HEK293 (cell line): Measurements from ENCODE around the gene BRD2.

Experiments
- CTCF ChIA-PET: fragments of 350-600 bp; formaldehyde crosslinking; extraction: SDS; loops from one replicate; lab custom pipeline; 2021; ENCODE audit warnings: antibody characterized with exemption; lab: Yijun Ruan, JAX
- POLR2A ChIA-PET: fragments of 300-600 bp; formaldehyde crosslinking; extraction: SDS; loops from one replicate; lab custom pipeline; 2020; ENCODE audit warnings: antibody characterized with exemption, inconsistent platforms; lab: Yijun Ruan, JAX
- H3K27ac ChIP-seq: fragments of 200-500 bp; sonication (Bioruptor generic); 2 replicates; pipeline ENCODE4 v1.5.1; 2014; ENCODE audit warnings: low read depth, low read length, control low read depth, inconsistent platforms; ENCODE audit errors: extremely low read depth
- H3K36me3 ChIP-seq, 2 experiments: fragments of 200-500 bp in 1 of 2; sonication (Bioruptor generic) in 1 of 2; 1 replicate in 1 of 2; 2 replicates in 1 of 2; pipeline ENCODE4 v1.5.1; 2014 to 2017; ENCODE audit warnings: inconsistent platforms in 2 of 2, low read length in 2 of 2; ENCODE audit not compliant: control insufficient read depth in 2 of 2, insufficient read depth in 1 of 2
- H3K4me1 ChIP-seq: fragments of 200-500 bp; sonication (Bioruptor generic); 2 replicates; pipeline ENCODE4 v1.5.1; 2014; ENCODE audit warnings: mild to moderate bottlenecking, low read length, inconsistent platforms; ENCODE audit not compliant: control insufficient read depth, insufficient read depth
- H3K4me3 ChIP-seq: 2 replicates; pipeline ENCODE4 v1.5.1; 2011; ENCODE audit warnings: low read depth, mild to moderate bottlenecking, control low read depth, low read length, moderate library complexity
- H3K9me3 ChIP-seq: fragments of 200-500 bp; sonication (Bioruptor generic); 2 replicates; pipeline ENCODE4 v1.5.1; 2014; ENCODE audit warnings: low read depth, low read length, inconsistent platforms; ENCODE audit not compliant: control insufficient read depth, insufficient read depth
- FEZF1 ChIP-seq: fragments of 450-650 bp; formaldehyde crosslinking; IDR thresholded peaks from 2 replicates; pipeline ENCODE4 v1.5.1; 2016; ENCODE audit warnings: missing biosample characterization, missing genetic modification characterization
- GLI2 ChIP-seq: fragments of 450-650 bp; formaldehyde crosslinking; IDR thresholded peaks from 2 replicates; pipeline ENCODE4; 2017; ENCODE audit warnings: missing biosample characterization, missing genetic modification characterization, low read depth, borderline replicate concordance
- OVOL3 ChIP-seq: fragments of 450-650 bp; formaldehyde crosslinking; IDR thresholded peaks from 2 replicates; pipeline ENCODE4 v1.5.1; 2016; ENCODE audit warnings: missing biosample characterization, missing genetic modification characterization
- RBAK ChIP-seq: fragments of 450-650 bp; formaldehyde crosslinking; IDR thresholded peaks from 2 replicates; pipeline ENCODE4 v1.5.1; 2016; ENCODE audit warnings: missing biosample characterization, missing genetic modification characterization
- REPIN1 ChIP-seq: fragments of 450-650 bp; formaldehyde crosslinking; IDR thresholded peaks from 2 replicates; pipeline ENCODE4 v1.5.1; 2017; ENCODE audit warnings: missing biosample characterization, missing genetic modification characterization, low read depth
- SCRT1 ChIP-seq: fragments of 450-650 bp; formaldehyde crosslinking; IDR thresholded peaks from 2 replicates; pipeline ENCODE4 v1.5.1; 2016; ENCODE audit warnings: missing biosample characterization, missing genetic modification characterization, borderline replicate concordance
- YY2 ChIP-seq: fragments of 450-650 bp; formaldehyde crosslinking; IDR thresholded peaks from 2 replicates; pipeline ENCODE4 v1.5.1; 2016; ENCODE audit warnings: missing biosample characterization, missing genetic modification characterization
- ZBTB48 ChIP-seq: fragments of 450-650 bp; formaldehyde crosslinking; IDR thresholded peaks from 2 replicates; pipeline ENCODE4 v1.5.1; 2016; ENCODE audit warnings: missing biosample characterization, missing genetic modification characterization
- ZBTB8A ChIP-seq: fragments of 450-650 bp; formaldehyde crosslinking; IDR thresholded peaks from 2 replicates; pipeline ENCODE4 v1.5.1; 2016; ENCODE audit warnings: missing biosample characterization, missing genetic modification characterization
- ZEB2 ChIP-seq: fragments of 450-650 bp; formaldehyde crosslinking; IDR thresholded peaks from 2 replicates; pipeline ENCODE4 v1.5.1; 2016; ENCODE audit warnings: missing biosample characterization, missing genetic modification characterization
- ZFP3 ChIP-seq: fragments of 450-650 bp; formaldehyde crosslinking; IDR thresholded peaks from 2 replicates; pipeline ENCODE4 v1.5.1; 2016; ENCODE audit warnings: low read depth, missing biosample characterization, missing genetic modification characterization
- ZNF10 ChIP-seq: fragments of 450-650 bp; formaldehyde crosslinking; IDR thresholded peaks from 2 replicates; pipeline ENCODE4 v1.5.1; 2017; ENCODE audit warnings: missing biosample characterization, missing genetic modification characterization
- ZNF19 ChIP-seq: fragments of 450-650 bp; formaldehyde crosslinking; IDR thresholded peaks from 2 replicates; pipeline ENCODE4; 2016; ENCODE audit warnings: missing biosample characterization, missing genetic modification characterization, low read depth
- ZNF211 ChIP-seq: fragments of 450-650 bp; formaldehyde crosslinking; IDR thresholded peaks from 2 replicates; pipeline ENCODE4 v1.5.1; 2016; ENCODE audit warnings: low read depth, missing biosample characterization, missing genetic modification characterization
- ZNF292 ChIP-seq: fragments of 450-650 bp; formaldehyde crosslinking; IDR thresholded peaks from 2 replicates; pipeline ENCODE4 v1.5.1; 2016; ENCODE audit warnings: low read depth, missing biosample characterization, missing genetic modification characterization, borderline replicate concordance
- ZNF335 ChIP-seq: fragments of 450-650 bp; formaldehyde crosslinking; conservative IDR thresholded peaks from 2 replicates; pipeline ENCODE4 v1.5.1; 2016; ENCODE audit warnings: missing biosample characterization, missing genetic modification characterization
- ZNF555 ChIP-seq: fragments of 450-650 bp; formaldehyde crosslinking; conservative IDR thresholded peaks from 2 replicates; pipeline ENCODE4 v1.5.1; 2017; ENCODE audit warnings: missing biosample characterization, mild to moderate bottlenecking, missing genetic modification characterization, inconsistent platforms
- ZNF585B ChIP-seq: fragments of 450-650 bp; formaldehyde crosslinking; IDR thresholded peaks from 2 replicates; pipeline ENCODE4 v1.5.1; 2016; ENCODE audit warnings: missing biosample characterization, missing genetic modification characterization
- ZNF701 ChIP-seq: fragments of 450-650 bp; formaldehyde crosslinking; IDR thresholded peaks from 2 replicates; pipeline ENCODE4 v1.5.1; 2016; ENCODE audit warnings: missing biosample characterization, missing genetic modification characterization
- ZNF777 ChIP-seq: fragments of 450-650 bp; formaldehyde crosslinking; IDR thresholded peaks from 2 replicates; pipeline ENCODE4 v1.5.1; 2017; ENCODE audit warnings: missing biosample characterization, missing genetic modification characterization, borderline replicate concordance
- ZNF837 ChIP-seq: fragments of 450-650 bp; formaldehyde crosslinking; IDR thresholded peaks from 2 replicates; pipeline ENCODE4 v1.5.1; 2016; ENCODE audit warnings: missing biosample characterization, missing genetic modification characterization
- ZXDB ChIP-seq: fragments of 450-650 bp; formaldehyde crosslinking; IDR thresholded peaks from 2 replicates; pipeline ENCODE4 v1.5.1; 2016; ENCODE audit warnings: missing biosample characterization, missing genetic modification characterization
- TF ChIP-seq, protein P1 (sequence below): fragments of 450-650 bp; formaldehyde crosslinking; IDR thresholded peaks from 2 replicates; pipeline ENCODE4 v1.5.1; 2016; ENCODE audit warnings: missing biosample characterization, missing genetic modification characterization
- TF ChIP-seq, protein P2 (sequence below): IDR thresholded peaks from 2 replicates; pipeline ENCODE4 v1.6.1; 2011; ENCODE audit warnings: mild to moderate bottlenecking, low read depth, low read length, borderline replicate concordance
- TF ChIP-seq, protein P3 (sequence below): fragments of 450-650 bp; formaldehyde crosslinking; IDR thresholded peaks from 2 replicates; pipeline ENCODE4 v1.5.1; 2016; ENCODE audit warnings: missing biosample characterization, missing genetic modification characterization
- TF ChIP-seq, protein P4 (sequence below): fragments of 450-650 bp; formaldehyde crosslinking; conservative IDR thresholded peaks from 2 replicates; pipeline ENCODE4 v1.5.1; 2016; ENCODE audit warnings: low read depth, missing biosample characterization, missing genetic modification characterization

Gene BRD2

DNA sequence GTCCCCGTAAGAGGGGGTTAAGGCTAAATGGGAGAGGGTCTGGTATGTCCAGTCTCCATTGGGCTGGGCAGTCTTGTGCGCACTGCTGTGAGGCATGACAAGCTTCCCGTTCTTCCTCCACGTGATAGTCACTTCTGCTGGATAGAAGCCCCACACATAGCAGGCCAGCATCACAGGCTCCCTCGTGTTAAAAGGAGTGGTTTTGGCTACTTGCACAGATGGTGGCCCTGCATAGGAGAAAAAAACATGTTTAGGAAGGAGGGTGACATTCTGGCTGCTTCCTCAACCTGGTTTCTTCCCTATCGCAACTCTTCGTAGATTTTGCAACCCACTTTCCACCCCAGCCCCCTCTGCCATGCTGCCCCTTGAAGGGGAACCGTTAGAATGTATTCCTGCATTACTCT is 31.2 kb upstream of the BRD2 start (continued):
- no peak for TF ChIP-seq GLI2
- TF ChIP-seq ZNF777 (tag by site-specific recombination), result no peak
- no peak for TF ChIP-seq ZNF292 (tag by site-specific recombination)
- no peak for TF ChIP-seq RBAK
- TF ChIP-seq, protein P1, sequence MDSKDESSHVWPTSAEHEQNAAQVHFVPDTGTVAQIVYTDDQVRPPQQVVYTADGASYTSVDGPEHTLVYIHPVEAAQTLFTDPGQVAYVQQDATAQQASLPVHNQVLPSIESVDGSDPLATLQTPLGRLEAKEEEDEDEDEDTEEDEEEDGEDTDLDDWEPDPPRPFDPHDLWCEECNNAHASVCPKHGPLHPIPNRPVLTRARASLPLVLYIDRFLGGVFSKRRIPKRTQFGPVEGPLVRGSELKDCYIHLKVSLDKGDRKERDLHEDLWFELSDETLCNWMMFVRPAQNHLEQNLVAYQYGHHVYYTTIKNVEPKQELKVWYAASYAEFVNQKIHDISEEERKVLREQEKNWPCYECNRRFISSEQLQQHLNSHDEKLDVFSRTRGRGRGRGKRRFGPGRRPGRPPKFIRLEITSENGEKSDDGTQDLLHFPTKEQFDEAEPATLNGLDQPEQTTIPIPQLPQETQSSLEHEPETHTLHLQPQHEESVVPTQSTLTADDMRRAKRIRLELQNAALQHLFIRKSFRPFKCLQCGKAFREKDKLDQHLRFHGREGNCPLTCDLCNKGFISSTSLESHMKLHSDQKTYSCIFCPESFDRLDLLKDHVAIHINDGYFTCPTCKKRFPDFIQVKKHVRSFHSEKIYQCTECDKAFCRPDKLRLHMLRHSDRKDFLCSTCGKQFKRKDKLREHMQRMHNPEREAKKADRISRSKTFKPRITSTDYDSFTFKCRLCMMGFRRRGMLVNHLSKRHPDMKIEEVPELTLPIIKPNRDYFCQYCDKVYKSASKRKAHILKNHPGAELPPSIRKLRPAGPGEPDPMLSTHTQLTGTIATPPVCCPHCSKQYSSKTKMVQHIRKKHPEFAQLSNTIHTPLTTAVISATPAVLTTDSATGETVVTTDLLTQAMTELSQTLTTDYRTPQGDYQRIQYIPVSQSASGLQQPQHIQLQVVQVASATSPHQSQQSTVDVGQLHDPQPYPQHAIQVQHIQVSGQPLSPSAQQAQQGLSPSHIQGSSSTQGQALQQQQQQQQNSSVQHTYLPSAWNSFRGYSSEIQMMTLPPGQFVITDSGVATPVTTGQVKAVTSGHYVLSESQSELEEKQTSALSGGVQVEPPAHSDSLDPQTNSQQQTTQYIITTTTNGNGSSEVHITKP, result no peak
- no peak for TF ChIP-seq ZNF837 (tag by site-specific recombination)
- TF ChIP-seq, protein P2, sequence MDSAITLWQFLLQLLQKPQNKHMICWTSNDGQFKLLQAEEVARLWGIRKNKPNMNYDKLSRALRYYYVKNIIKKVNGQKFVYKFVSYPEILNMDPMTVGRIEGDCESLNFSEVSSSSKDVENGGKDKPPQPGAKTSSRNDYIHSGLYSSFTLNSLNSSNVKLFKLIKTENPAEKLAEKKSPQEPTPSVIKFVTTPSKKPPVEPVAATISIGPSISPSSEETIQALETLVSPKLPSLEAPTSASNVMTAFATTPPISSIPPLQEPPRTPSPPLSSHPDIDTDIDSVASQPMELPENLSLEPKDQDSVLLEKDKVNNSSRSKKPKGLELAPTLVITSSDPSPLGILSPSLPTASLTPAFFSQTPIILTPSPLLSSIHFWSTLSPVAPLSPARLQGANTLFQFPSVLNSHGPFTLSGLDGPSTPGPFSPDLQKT, result no peak
- no peak for TF ChIP-seq REPIN1 (tag by site-specific recombination)
- no peak for TF ChIP-seq FEZF1

DNA sequence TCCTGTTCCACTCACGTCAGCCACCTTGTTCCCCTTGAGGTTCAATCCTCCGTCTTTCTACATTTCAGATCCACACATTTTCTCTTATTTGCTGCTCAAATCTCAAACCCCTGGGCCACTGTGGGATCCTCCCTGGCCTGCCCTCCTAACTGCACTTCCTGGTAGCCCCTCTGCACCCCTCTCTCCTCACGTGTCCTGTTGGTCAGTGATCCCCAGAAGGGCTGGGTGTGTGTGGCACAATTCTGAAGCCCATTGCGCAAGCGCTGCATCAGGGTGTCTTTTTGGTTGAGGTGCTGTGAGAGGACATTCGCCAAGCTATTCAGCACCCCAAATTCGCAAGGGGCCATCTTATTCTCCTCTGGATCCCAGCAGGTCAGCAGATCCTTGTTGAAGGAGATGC is 29.9 kb upstream of the BRD2 start:
- TF ChIP-seq OVOL3 (no peak), ZEB2 (tag by site-specific recombination) (no peak), ZFP3 (no peak), ZXDB (tag by site-specific recombination) (no peak), YY2 (tag by site-specific recombination) (no peak), ZNF701 (tag by site-specific recombination) (no peak), ZNF19 (no peak)
- TF ChIP-seq, protein P3, sequence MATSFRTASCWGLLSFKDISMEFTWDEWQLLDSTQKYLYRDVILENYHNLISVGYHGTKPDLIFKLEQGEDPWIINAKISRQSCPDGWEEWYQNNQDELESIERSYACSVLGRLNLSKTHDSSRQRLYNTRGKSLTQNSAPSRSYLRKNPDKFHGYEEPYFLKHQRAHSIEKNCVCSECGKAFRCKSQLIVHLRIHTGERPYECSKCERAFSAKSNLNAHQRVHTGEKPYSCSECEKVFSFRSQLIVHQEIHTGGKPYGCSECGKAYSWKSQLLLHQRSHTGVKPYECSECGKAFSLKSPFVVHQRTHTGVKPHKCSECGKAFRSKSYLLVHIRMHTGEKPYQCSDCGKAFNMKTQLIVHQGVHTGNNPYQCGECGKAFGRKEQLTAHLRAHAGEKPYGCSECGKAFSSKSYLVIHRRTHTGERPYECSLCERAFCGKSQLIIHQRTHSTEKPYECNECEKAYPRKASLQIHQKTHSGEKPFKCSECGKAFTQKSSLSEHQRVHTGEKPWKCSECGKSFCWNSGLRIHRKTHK (tag by site-specific recombination), result no peak
- ChIA-PET POLR2A (no interaction called here), CTCF (interaction anchor here (0.8 to 10.3 kb wide), 5 partner anchors 10 to 47 kb away, joined by 3 to 109 read pairs (median 6); partner anchors contain the start of genes BRD2 and HLA-DMA)
- Histone ChIP-seq H3K27ac (no peak overlapping the region), H3K9me3 (no peaks in the 10 kb centered on the region), H3K4me3 (no peak overlapping the region), H3K36me3 (no peaks in the 10 kb centered on the region), H3K4me1 (no peaks in the 10 kb centered on the region)

DNA sequence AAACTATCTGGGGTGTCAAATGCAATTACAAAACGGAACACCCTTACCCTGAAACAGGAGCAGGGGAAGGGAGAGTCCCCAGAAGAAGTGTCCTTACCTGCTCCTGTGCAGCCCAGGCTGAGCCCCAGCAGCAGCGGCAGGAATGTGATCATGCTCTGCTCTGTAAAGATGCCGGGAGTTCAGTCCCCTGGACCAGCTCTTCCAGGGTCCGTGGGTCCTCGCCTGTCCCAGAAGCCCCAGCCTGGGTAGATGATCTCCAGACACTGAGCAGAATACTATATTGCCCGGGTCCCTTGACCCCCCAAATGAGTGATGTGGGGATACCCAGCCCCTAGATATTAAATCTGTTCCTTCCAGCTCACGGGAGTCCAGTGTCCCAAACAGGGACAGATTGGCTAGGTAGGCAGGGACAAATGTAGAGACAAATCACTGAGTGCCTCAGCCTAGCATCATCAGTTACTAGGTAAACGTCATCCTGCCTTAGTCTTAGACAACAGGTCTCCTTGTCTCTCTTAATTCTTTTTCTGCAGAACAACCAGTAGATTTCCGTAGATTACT is 27.7 kb upstream of the BRD2 start, which contains the start of gene HLA-DMB:
Gene HLA-DMB, minus strand, starts transcription at position 373 of the 558 bp plus-strand sequence. Its CDS starts 221 bp downstream, at position 152.
- H3K4me1 ChIP-seq, result no peaks in the 10 kb centered on the region
- ChIA-PET POLR2A (interaction anchor here (1.0 to 6.9 kb wide), 6 partner anchors 14 to 87 kb away, joined by 3 to 100 read pairs (median 4); partner anchors contain the start of genes BRD2 and TAP1), CTCF (interaction anchor here (0.6 to 10.3 kb wide), 13 partner anchors 14 to 102 kb away, joined by 3 to 109 read pairs (median 6); partner anchors contain the start of genes HLA-DMA and TAP2)
- H3K4me3 ChIP-seq, result peak within 1 kb of the TSS; percentile 57
- H3K9me3 ChIP-seq, result no peaks in the 10 kb centered on the region
- H3K27ac ChIP-seq, result no peak within 1 kb of the TSS
- H3K36me3 ChIP-seq, result no peaks in the 10 kb centered on the region
- TF ChIP-seq ZBTB8A (tag by site-specific recombination), result no peak
- no peak for TF ChIP-seq ZNF10
- no peak for TF ChIP-seq SCRT1
- no peak for TF ChIP-seq ZNF555 (tag by site-specific recombination)
- TF ChIP-seq ZNF211 (tag by site-specific recombination), result no peak
- peak; percentile 88 for TF ChIP-seq ZNF335
- TF ChIP-seq ZBTB48 (tag by site-specific recombination), result peak; percentile 42; the same call in 1 of the 2 replicates
- no peak for TF ChIP-seq ZNF585B (tag by site-specific recombination)
- TF ChIP-seq, protein P4, sequence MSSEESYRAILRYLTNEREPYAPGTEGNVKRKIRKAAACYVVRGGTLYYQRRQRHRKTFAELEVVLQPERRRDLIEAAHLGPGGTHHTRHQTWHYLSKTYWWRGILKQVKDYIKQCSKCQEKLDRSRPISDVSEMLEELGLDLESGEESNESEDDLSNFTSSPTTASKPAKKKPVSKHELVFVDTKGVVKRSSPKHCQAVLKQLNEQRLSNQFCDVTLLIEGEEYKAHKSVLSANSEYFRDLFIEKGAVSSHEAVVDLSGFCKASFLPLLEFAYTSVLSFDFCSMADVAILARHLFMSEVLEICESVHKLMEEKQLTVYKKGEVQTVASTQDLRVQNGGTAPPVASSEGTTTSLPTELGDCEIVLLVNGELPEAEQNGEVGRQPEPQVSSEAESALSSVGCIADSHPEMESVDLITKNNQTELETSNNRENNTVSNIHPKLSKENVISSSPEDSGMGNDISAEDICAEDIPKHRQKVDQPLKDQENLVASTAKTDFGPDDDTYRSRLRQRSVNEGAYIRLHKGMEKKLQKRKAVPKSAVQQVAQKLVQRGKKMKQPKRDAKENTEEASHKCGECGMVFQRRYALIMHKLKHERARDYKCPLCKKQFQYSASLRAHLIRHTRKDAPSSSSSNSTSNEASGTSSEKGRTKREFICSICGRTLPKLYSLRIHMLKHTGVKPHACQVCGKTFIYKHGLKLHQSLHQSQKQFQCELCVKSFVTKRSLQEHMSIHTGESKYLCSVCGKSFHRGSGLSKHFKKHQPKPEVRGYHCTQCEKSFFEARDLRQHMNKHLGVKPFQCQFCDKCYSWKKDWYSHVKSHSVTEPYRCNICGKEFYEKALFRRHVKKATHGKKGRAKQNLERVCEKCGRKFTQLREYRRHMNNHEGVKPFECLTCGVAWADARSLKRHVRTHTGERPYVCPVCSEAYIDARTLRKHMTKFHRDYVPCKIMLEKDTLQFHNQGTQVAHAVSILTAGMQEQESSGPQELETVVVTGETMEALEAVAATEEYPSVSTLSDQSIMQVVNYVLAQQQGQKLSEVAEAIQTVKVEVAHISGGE (tag by site-specific recombination), result no peak
